IMR-90 (cell line): ENCODE data around the gene ACTA1. TPM values are rescaled to one million over a fixed set of nuclear protein-coding genes. Genes with fewer than 3 reads are reported as not detected.

Source experiments
- ATAC-seq: fragments of 200-7000 bp; cut with Tn5 transposase; 2 replicates; pipeline ENCODE4 v1.9.1; 2020; ENCODE audit warnings: low read depth, mild to moderate bottlenecking, moderate library complexity
- BruUV-seq: library from RNA; stranded (reverse); fragments of 400-500 nt; replicated peaks from 2 replicates; lab custom pipeline; 2021; lab: Mats Ljungman, UMichigan
- CTCF ChIA-PET: fragments of 300-600 bp; formaldehyde crosslinking; extraction: SDS; loops from one replicate; lab custom pipeline; 2021; ENCODE audit warnings: antibody characterized with exemption; lab: Yijun Ruan, JAX
- POLR2A ChIA-PET: fragments of 300-600 bp; sonication (Branson Sonifier 250); formaldehyde crosslinking; loops from one replicate; lab custom pipeline; 2022; ENCODE audit warnings: antibody characterized with exemption; ENCODE audit not compliant: unreplicated experiment; lab: Charles Lee
- DNase-seq: peaks from one replicate; pipeline ENCODE4 v3.0.0; 2013
- H2AFZ ChIP-seq: replicated peaks from 2 replicates; pipeline ENCODE3; 2013; ENCODE audit warnings: low read length, mild to moderate bottlenecking; ENCODE audit not compliant: poor library complexity
- H2AK5ac ChIP-seq: 2 replicates; pipeline ENCODE4 v1.6.1; 2013; ENCODE audit warnings: low read depth, low read length, inconsistent platforms
- H2AK9ac ChIP-seq: replicated peaks from 2 replicates; pipeline ENCODE3; 2013; ENCODE audit warnings: mild to moderate bottlenecking, low read depth, low read length, moderate library complexity; ENCODE audit not compliant: poor library complexity
- H2BK120ac ChIP-seq: 2 replicates; pipeline ENCODE4 v1.6.1; 2013; ENCODE audit warnings: low read depth, low read length, inconsistent platforms
- H2BK15ac ChIP-seq: 3 replicates; pipeline ENCODE4 v1.6.1; 2013; ENCODE audit warnings: low read depth, low read length, inconsistent platforms
- H2BK20ac ChIP-seq: 2 replicates; pipeline ENCODE4 v1.6.1; 2013; ENCODE audit warnings: low read depth, mild to moderate bottlenecking, inconsistent platforms, low read length, moderate library complexity
- H2BK5ac ChIP-seq: 2 replicates; pipeline ENCODE4 v1.6.1; 2013; ENCODE audit warnings: mild to moderate bottlenecking, low read depth, low read length, inconsistent platforms; ENCODE audit not compliant: poor library complexity, severe bottlenecking
- H3K14ac ChIP-seq: replicated peaks from 2 replicates; pipeline ENCODE4 v1.6.1; 2013; ENCODE audit warnings: low read depth, low read length, inconsistent platforms
- H3K18ac ChIP-seq: 2 replicates; pipeline ENCODE4 v1.6.1; 2013; ENCODE audit warnings: low read depth, low read length, control low read depth
- H3K23ac ChIP-seq: 2 replicates; pipeline ENCODE4 v1.6.1; 2013; ENCODE audit warnings: low read depth, low read length, inconsistent platforms
- H3K27ac ChIP-seq: 2 replicates; pipeline ENCODE4 v1.5.1; 2013; ENCODE audit warnings: mild to moderate bottlenecking, control low read depth, low read length; ENCODE audit not compliant: insufficient read depth
- H3K27me3 ChIP-seq: 2 replicates; pipeline ENCODE4 v1.6.1; 2013; ENCODE audit warnings: low read length; ENCODE audit not compliant: control insufficient read depth, insufficient read depth
- H3K36me3 ChIP-seq: 2 replicates; pipeline ENCODE4 v1.6.1; 2013; ENCODE audit warnings: low read length, mixed read lengths; ENCODE audit not compliant: control insufficient read depth, insufficient read depth
- H3K4ac ChIP-seq: 2 replicates; pipeline ENCODE4 v1.6.1; 2013; ENCODE audit warnings: low read depth, low read length, inconsistent platforms
- H3K4me1 ChIP-seq: 2 replicates; pipeline ENCODE4 v1.6.1; 2013; ENCODE audit warnings: low read length, mixed read lengths; ENCODE audit not compliant: control insufficient read depth, insufficient read depth
- H3K4me2 ChIP-seq: 2 replicates; pipeline ENCODE4 v1.6.1; 2013; ENCODE audit warnings: low read depth, mild to moderate bottlenecking, control low read depth, low read length, moderate library complexity
- H3K4me3 ChIP-seq: 2 replicates; pipeline ENCODE4 v1.5.1; 2013; ENCODE audit warnings: low read depth, mild to moderate bottlenecking, control low read depth, low read length, moderate library complexity; ENCODE audit not compliant: insufficient read depth
- H3K56ac ChIP-seq: 2 replicates; pipeline ENCODE4 v1.6.1; 2013; ENCODE audit warnings: low read length, inconsistent platforms; ENCODE audit not compliant: insufficient read depth; ENCODE audit errors: extremely low read depth
- H3K79me1 ChIP-seq, 2 experiments: 2 replicates each; pipeline ENCODE4 v1.6.1; 2013; ENCODE audit warnings: low read length in 2 of 2, inconsistent platforms in 1 of 2, low read depth in 1 of 2
- H3K9ac ChIP-seq: 2 replicates; pipeline ENCODE4 v1.6.1; 2013; ENCODE audit warnings: low read depth, low read length, control low read depth
- H3K9me1 ChIP-seq: 2 replicates; pipeline ENCODE4 v1.6.1; 2013; ENCODE audit warnings: low read length, inconsistent platforms; ENCODE audit not compliant: insufficient read depth
- H3K9me3 ChIP-seq: 2 replicates; pipeline ENCODE4 v1.6.1; 2013; ENCODE audit warnings: low read length; ENCODE audit not compliant: control insufficient read depth, insufficient read depth
- H4K20me1 ChIP-seq: 2 replicates; pipeline ENCODE4 v1.6.1; 2013; ENCODE audit warnings: low read length, inconsistent platforms; ENCODE audit not compliant: insufficient read depth
- H4K5ac ChIP-seq: 2 replicates; pipeline ENCODE4 v1.6.1; 2013; ENCODE audit warnings: mild to moderate bottlenecking, low read depth, low read length, control low read depth
- H4K8ac ChIP-seq, 2 experiments: 2 replicates each; pipeline ENCODE4 v1.6.1; 2013; ENCODE audit warnings: low read depth in 2 of 2, low read length in 2 of 2, control low read depth in 1 of 2, inconsistent platforms in 1 of 2
- H4K91ac ChIP-seq: 2 replicates; pipeline ENCODE4 v1.6.1; 2013; ENCODE audit warnings: low read depth, low read length, inconsistent platforms; ENCODE audit not compliant: insufficient read depth
- BHLHE40 ChIP-seq: fragments of 150-350 bp; IDR thresholded peaks from 2 replicates; pipeline ENCODE4 v1.6.1; 2016; ENCODE audit warnings: mild to moderate bottlenecking, low read depth, low read length
- CEBPB ChIP-seq: IDR thresholded peaks from 2 replicates; pipeline ENCODE4 v1.6.1; 2012; ENCODE audit warnings: low read depth, low read length, improper control_type of control experiment
- CHD1 ChIP-seq: IDR thresholded peaks from 2 replicates; pipeline ENCODE4 v1.6.1; 2012; ENCODE audit warnings: low read depth, low read length, improper control_type of control experiment
- FOS ChIP-seq: fragments of 150-350 bp; IDR thresholded peaks from 2 replicates; pipeline ENCODE4 v1.6.1; 2016; ENCODE audit warnings: low read depth, low read length
- MXI1 ChIP-seq: IDR thresholded peaks from 2 replicates; pipeline ENCODE4 v1.6.1; 2012; ENCODE audit warnings: low read depth, mild to moderate bottlenecking, low read length, moderate library complexity, borderline replicate concordance
- NFE2L2 ChIP-seq: fragments of 150-350 bp; IDR thresholded peaks from 2 replicates; pipeline ENCODE4 v1.6.1; 2016; ENCODE audit warnings: low read depth, mild to moderate bottlenecking, low read length
- POLR2A ChIP-seq: IDR thresholded peaks from 2 replicates; pipeline ENCODE4 v1.6.1; 2012; ENCODE audit warnings: mild to moderate bottlenecking, low read depth, low read length
- RAD21 ChIP-seq: IDR thresholded peaks from 2 replicates; pipeline ENCODE4 v1.6.1; 2012; ENCODE audit warnings: low read length, improper control_type of control experiment
- RCOR1 ChIP-seq: IDR thresholded peaks from 2 replicates; pipeline ENCODE4 v1.6.1; 2012; ENCODE audit warnings: mild to moderate bottlenecking, low read length, improper control_type of control experiment; ENCODE audit not compliant: insufficient replicate concordance
- RFX5 ChIP-seq: IDR thresholded peaks from 2 replicates; pipeline ENCODE4 v1.8.0; 2012; ENCODE audit warnings: low read depth, mild to moderate bottlenecking, low read length, moderate library complexity
- SMC3 ChIP-seq: fragments of 150-350 bp; IDR thresholded peaks from 2 replicates; pipeline ENCODE4 v1.6.1; 2016; ENCODE audit warnings: low read depth, mild to moderate bottlenecking, antibody characterized with exemption, low read length, moderate library complexity
- WGBS, 2 experiments: methylation state at CpG; one replicate each; pipeline versions ENCODE4 v1.1.5 to v1.1.7; 2013; ENCODE audit warnings: missing lambda C conversion rate in 2 of 2; ENCODE audit not compliant: insufficient read length in 1 of 2; ENCODE audit errors: extremely low coverage in 2 of 2; 5-methylcytosine and 5-hydroxymethylcytosine counted together
- dilution Hi-C: fragments of 300-500 bp; cut with HindIII; formaldehyde crosslinking; loops from one replicate; pipeline ENCODE4 v1.14.3; 2018; ENCODE audit warnings: low sequenced_read_pairs; ENCODE audit not compliant: unreplicated experiment
- in situ Hi-C: fragments of 300-500 bp; cut with MboI; formaldehyde crosslinking; loops from 3 replicates; pipeline ENCODE4 v1.14.3; 2019; ENCODE audit warnings: low sequenced_read_pairs, inconsistent platforms, mixed read lengths
- intact Hi-C: fragments of 100-400 bp; cut with micrococcal nuclease; formaldehyde crosslinking; loops from 2 replicates; pipeline ENCODE4 v1.10.0; 2022
- polyA plus RNA-seq, 3 experiments: library from polyadenylated mRNA; depleted of rRNA; stranded (reverse); fragments of >200 nt; gene quantifications; 2 replicates each; pipeline ENCODE4 v1.2.3, GENCODE V29; 2012; ENCODE audit warnings: low replicate concordance in 1 of 3
- total RNA-seq: library from RNA; depleted of rRNA; stranded (reverse); fragments of >200 nt; gene quantifications from 2 replicates; pipeline ENCODE4 v1.2.3, GENCODE V29; 2012
- TF ChIP-seq, protein P1 (sequence below): conservative IDR thresholded peaks from 2 replicates; pipeline ENCODE4 v1.5.1; 2012; ENCODE audit warnings: mild to moderate bottlenecking, low read depth, low read length, improper control_type of control experiment
- TF ChIP-seq, protein P2 (sequence below): fragments of 150-350 bp; IDR thresholded peaks from 2 replicates; pipeline ENCODE4 v1.6.1; 2016; ENCODE audit warnings: low read depth, mild to moderate bottlenecking, low read length, moderate library complexity, borderline replicate concordance

ACTA1 gene
- total and polyA plus RNA-seq, 2 of the 4 experiments (the other 2 are of a cell fraction): not detected

- in situ Hi-C loops: no loop called here
- Histone ChIP-seq H3K9me3 (0 out of 2 replicates have a peak, but pooled peaks cover 2% of the 10 kb centered on the region), H2BK5ac (no peak overlapping the region), H3K27me3 (peaks cover 25% of the 10 kb centered on the region), H3K4me1 (no peaks in the 10 kb centered on the region), H3K79me1 (no peaks in the 10 kb centered on the region), H2BK120ac (no peak overlapping the region), H3K9ac (no peak overlapping the region), H3K4ac (no peak overlapping the region), H2AK5ac (no peak overlapping the region), H3K9me1 (no peaks in the 10 kb centered on the region), H3K27ac (no peak overlapping the region), H3K56ac (no peak overlapping the region), H3K14ac (no peak overlapping the region), H3K18ac (no peak overlapping the region), H3K23ac (no peak overlapping the region), H4K8ac (no peak overlapping the region), H4K5ac (no peak overlapping the region), H2BK15ac (no peak overlapping the region), H2AK9ac (no peak overlapping the region), H4K20me1 (no peaks in the 10 kb centered on the region), H3K4me2 (no peak overlapping the region), H3K36me3 (no peaks in the 10 kb centered on the region), H2BK20ac (no peak overlapping the region), H3K4me3 (no peak overlapping the region), H2AFZ (no peak overlapping the region), H4K91ac (no peak overlapping the region)
- BruUV-seq: no TSS peak
- CTCF ChIA-PET: no interaction called here
- DNase-seq: no peak
- no CpG with 5 or more reads among the region's 2 CpGs for WGBS, 2 experiments
- intact Hi-C loops: no loop called here
- POLR2A ChIA-PET: no interaction called here
- TF ChIP-seq NFE2L2: no peak
- no peak for TF ChIP-seq RFX5
- TF ChIP-seq CEBPB: no peak
- no peak for TF ChIP-seq BHLHE40
- TF ChIP-seq CHD1: no peak
- TF ChIP-seq RAD21: no peak
- TF ChIP-seq, protein P1, sequence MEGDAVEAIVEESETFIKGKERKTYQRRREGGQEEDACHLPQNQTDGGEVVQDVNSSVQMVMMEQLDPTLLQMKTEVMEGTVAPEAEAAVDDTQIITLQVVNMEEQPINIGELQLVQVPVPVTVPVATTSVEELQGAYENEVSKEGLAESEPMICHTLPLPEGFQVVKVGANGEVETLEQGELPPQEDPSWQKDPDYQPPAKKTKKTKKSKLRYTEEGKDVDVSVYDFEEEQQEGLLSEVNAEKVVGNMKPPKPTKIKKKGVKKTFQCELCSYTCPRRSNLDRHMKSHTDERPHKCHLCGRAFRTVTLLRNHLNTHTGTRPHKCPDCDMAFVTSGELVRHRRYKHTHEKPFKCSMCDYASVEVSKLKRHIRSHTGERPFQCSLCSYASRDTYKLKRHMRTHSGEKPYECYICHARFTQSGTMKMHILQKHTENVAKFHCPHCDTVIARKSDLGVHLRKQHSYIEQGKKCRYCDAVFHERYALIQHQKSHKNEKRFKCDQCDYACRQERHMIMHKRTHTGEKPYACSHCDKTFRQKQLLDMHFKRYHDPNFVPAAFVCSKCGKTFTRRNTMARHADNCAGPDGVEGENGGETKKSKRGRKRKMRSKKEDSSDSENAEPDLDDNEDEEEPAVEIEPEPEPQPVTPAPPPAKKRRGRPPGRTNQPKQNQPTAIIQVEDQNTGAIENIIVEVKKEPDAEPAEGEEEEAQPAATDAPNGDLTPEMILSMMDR: no peak
- TF ChIP-seq, protein P2, sequence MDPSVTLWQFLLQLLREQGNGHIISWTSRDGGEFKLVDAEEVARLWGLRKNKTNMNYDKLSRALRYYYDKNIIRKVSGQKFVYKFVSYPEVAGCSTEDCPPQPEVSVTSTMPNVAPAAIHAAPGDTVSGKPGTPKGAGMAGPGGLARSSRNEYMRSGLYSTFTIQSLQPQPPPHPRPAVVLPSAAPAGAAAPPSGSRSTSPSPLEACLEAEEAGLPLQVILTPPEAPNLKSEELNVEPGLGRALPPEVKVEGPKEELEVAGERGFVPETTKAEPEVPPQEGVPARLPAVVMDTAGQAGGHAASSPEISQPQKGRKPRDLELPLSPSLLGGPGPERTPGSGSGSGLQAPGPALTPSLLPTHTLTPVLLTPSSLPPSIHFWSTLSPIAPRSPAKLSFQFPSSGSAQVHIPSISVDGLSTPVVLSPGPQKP: no peak
- TF ChIP-seq RCOR1: no peak
- TF ChIP-seq FOS: no peak
- TF ChIP-seq SMC3: no peak
- no peak for TF ChIP-seq POLR2A
- TF ChIP-seq MXI1: no peak
- dilution Hi-C loops: no loop called here
- ATAC-seq: no peak
Measured at GRCh38 chr1:229425564-229426159, 8.2 kb downstream of the ACTA1 start.
